Loucy (cell line): ENCODE results near the gene TEX55.
"Not testable (repeated sequence)": the region's sequence is repeated elsewhere in the genome, so short reads cannot be mapped to it uniquely, and the experiment has no call there.

Source experiments
- H2AFZ ChIP-seq: fragments of 200-600 bp; sonication (generic); 2 replicates; pipeline ENCODE4 v1.6.0; 2016; ENCODE audit warnings: antibody characterized with exemption, mild to moderate bottlenecking, low read length, moderate library complexity
- H3F3A ChIP-seq: fragments of 200-600 bp; 2 replicates; pipeline ENCODE4 v1.6.0; 2016; ENCODE audit warnings: antibody characterized with exemption, low read depth, mild to moderate bottlenecking
- H3K27me3 ChIP-seq: fragments of 200-600 bp; sonication (generic); 2 replicates; pipeline ENCODE4 v1.6.1; 2014; ENCODE audit warnings: low read length, mild to moderate bottlenecking; ENCODE audit not compliant: insufficient read depth, poor library complexity, severe bottlenecking
- H3K36me3 ChIP-seq: fragments of 200-600 bp; sonication (generic); 2 replicates; pipeline ENCODE4 v1.6.1; 2016; ENCODE audit warnings: low read length; ENCODE audit not compliant: insufficient read depth
- H3K4me1 ChIP-seq: fragments of 200-600 bp; sonication (generic); 2 replicates; pipeline ENCODE4 v1.5.1; 2014; ENCODE audit warnings: low read length, mild to moderate bottlenecking; ENCODE audit not compliant: insufficient read depth, poor library complexity, severe bottlenecking
- H3K4me2 ChIP-seq: fragments of 200-600 bp; sonication (generic); 2 replicates; pipeline ENCODE4 v1.6.0; 2014; ENCODE audit warnings: antibody characterized with exemption, low read length, low read depth, mild to moderate bottlenecking; ENCODE audit not compliant: poor library complexity, severe bottlenecking
- H3K4me3 ChIP-seq: fragments of 200-600 bp; sonication (generic); 2 replicates; pipeline ENCODE4 v1.5.1; 2014; ENCODE audit warnings: low read length, mild to moderate bottlenecking, mixed read lengths; ENCODE audit not compliant: poor library complexity, severe bottlenecking
- H3K79me2 ChIP-seq: fragments of 200-600 bp; sonication (generic); 2 replicates; pipeline ENCODE4 v1.6.1; 2014; ENCODE audit warnings: low read length; ENCODE audit not compliant: insufficient read depth
- H3K9ac ChIP-seq: fragments of 200-600 bp; sonication (generic); 2 replicates; pipeline ENCODE4 v1.6.0; 2014; ENCODE audit warnings: mild to moderate bottlenecking, low read depth, low read length, moderate library complexity; ENCODE audit not compliant: poor library complexity, severe bottlenecking
- H3K9me2 ChIP-seq: fragments of 200-600 bp; sonication (generic); replicated peaks from 2 replicates; pipeline ENCODE4 v1.6.1; 2016; ENCODE audit warnings: low read depth, low read length, mixed read lengths
- H3K9me3 ChIP-seq: fragments of 200-600 bp; sonication (generic); 2 replicates; pipeline ENCODE4 v1.6.1; 2014; ENCODE audit warnings: mild to moderate bottlenecking, antibody characterized with exemption, low read length, low read depth; ENCODE audit not compliant: insufficient read depth
- H4K20me1 ChIP-seq: fragments of 200-600 bp; sonication (generic); 2 replicates; pipeline ENCODE4 v1.6.0; 2014; ENCODE audit warnings: antibody characterized with exemption, low read length, mild to moderate bottlenecking; ENCODE audit not compliant: insufficient read depth, poor library complexity, severe bottlenecking
- EZH2phosphoT487 ChIP-seq: fragments of 200-600 bp; IDR thresholded peaks from 2 replicates; pipeline ENCODE4 v1.6.1; 2018; ENCODE audit warnings: antibody characterized with exemption, mild to moderate bottlenecking, moderate library complexity, borderline replicate concordance
- TF ChIP-seq, protein P1 (sequence below): fragments of 200-600 bp; sonication (generic); conservative IDR thresholded peaks from 2 replicates; pipeline ENCODE4 v1.5.1; 2014; ENCODE audit warnings: mild to moderate bottlenecking, antibody characterized with exemption, low read length

Gene TEX55

DNA sequence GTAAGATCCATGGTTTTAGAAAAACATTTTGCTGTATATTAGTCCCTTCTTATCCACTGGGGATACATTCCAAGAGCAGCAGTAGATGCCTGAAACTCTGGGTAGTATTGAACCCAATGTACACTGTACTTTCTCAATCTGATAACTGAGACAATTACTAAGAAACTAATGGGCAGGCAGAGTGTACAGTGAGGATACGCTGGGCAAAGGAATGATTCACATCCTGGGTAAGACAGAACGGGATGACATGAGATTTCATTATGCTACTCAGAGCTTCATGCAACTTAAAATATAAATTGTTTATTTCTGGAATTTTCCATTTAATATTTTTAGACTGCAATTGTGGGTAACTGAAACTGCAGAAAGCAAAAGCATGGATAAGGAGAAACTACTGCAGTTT lies 46.2 kb upstream of the TEX55 start:
- Histone ChIP-seq H3K4me1 (no peaks in the 10 kb centered on the region), H3K9me2 (no peaks in the 10 kb centered on the region), H3K9me3 (no peaks in the 10 kb centered on the region), H3K36me3 (no peaks in the 10 kb centered on the region), H3K9ac (no peak overlapping the region), H3K4me3 (no peak overlapping the region), H3F3A (no peaks in the 10 kb centered on the region), H2AFZ (no peak overlapping the region), H3K79me2 (no peaks in the 10 kb centered on the region), H4K20me1 (no peaks in the 10 kb centered on the region), H3K27me3 (no peaks in the 10 kb centered on the region), H3K4me2 (no peak overlapping the region)
- TF ChIP-seq EZH2phosphoT487, result no peak
- TF ChIP-seq, protein P1, sequence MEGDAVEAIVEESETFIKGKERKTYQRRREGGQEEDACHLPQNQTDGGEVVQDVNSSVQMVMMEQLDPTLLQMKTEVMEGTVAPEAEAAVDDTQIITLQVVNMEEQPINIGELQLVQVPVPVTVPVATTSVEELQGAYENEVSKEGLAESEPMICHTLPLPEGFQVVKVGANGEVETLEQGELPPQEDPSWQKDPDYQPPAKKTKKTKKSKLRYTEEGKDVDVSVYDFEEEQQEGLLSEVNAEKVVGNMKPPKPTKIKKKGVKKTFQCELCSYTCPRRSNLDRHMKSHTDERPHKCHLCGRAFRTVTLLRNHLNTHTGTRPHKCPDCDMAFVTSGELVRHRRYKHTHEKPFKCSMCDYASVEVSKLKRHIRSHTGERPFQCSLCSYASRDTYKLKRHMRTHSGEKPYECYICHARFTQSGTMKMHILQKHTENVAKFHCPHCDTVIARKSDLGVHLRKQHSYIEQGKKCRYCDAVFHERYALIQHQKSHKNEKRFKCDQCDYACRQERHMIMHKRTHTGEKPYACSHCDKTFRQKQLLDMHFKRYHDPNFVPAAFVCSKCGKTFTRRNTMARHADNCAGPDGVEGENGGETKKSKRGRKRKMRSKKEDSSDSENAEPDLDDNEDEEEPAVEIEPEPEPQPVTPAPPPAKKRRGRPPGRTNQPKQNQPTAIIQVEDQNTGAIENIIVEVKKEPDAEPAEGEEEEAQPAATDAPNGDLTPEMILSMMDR, result no peak

DNA sequence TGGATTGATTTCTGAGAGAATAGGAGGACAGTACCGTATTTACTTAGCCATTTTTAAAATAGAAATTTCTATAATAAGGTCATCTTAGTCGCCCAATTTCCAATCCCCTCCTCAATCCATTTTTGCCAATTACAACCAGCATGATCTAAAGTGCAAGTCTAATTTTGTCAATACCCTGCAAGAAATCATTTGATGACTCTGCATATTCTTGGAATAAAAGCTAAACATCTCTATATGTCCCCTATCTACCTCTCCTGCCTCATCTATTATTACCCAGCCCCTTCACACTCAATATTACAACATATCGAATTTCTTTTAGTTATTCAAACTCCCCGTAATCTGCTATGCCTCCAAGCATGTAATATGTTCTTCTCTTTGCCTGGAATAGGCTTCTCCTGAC lies 41.9 kb upstream of the TEX55 start:
- no peak overlapping the region for H2AFZ ChIP-seq
- H3K9me3 ChIP-seq, result no peaks in the 10 kb centered on the region
- no peak overlapping the region for H3K4me3 ChIP-seq
- H3K9ac ChIP-seq, result no peak overlapping the region
- TF ChIP-seq, protein P1, result no peak
- no peak for TF ChIP-seq EZH2phosphoT487
- H3K4me2 ChIP-seq, result no peak overlapping the region
- H3F3A ChIP-seq, result no peaks in the 10 kb centered on the region
- no peaks in the 10 kb centered on the region for H3K36me3 ChIP-seq
- H4K20me1 ChIP-seq, result no peaks in the 10 kb centered on the region
- H3K4me1 ChIP-seq, result no peaks in the 10 kb centered on the region
- H3K79me2 ChIP-seq, result no peaks in the 10 kb centered on the region
- H3K27me3 ChIP-seq, result no peaks in the 10 kb centered on the region
- no peaks in the 10 kb centered on the region for H3K9me2 ChIP-seq

DNA sequence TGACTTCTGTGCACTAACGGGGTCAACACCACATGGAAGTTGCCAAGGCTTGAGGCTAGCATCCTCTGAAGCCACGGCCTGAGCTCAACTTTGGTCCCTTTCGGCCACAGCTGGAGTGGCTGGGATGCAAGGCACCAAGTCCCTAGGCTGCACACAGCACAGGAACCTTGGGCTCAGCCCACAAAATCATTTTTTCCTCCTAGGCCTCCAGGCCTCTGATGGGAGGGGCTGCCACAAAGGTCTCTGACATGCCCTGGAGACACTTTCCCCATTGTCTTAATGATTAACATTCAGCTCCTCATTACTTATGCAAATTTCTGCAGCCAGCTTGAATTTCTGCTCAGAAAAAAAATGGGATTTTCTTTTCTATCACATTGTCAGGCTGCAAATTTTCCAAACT lies 27.6 kb upstream of the TEX55 start:
- not testable (repeated sequence) for H3K79me2 ChIP-seq, H3K9ac ChIP-seq, H3F3A ChIP-seq, H4K20me1 ChIP-seq, H2AFZ ChIP-seq, H3K36me3 ChIP-seq, H3K4me2 ChIP-seq, H3K4me1 ChIP-seq, H3K4me3 ChIP-seq, H3K27me3 ChIP-seq, H3K9me2 ChIP-seq, H3K9me3 ChIP-seq

DNA sequence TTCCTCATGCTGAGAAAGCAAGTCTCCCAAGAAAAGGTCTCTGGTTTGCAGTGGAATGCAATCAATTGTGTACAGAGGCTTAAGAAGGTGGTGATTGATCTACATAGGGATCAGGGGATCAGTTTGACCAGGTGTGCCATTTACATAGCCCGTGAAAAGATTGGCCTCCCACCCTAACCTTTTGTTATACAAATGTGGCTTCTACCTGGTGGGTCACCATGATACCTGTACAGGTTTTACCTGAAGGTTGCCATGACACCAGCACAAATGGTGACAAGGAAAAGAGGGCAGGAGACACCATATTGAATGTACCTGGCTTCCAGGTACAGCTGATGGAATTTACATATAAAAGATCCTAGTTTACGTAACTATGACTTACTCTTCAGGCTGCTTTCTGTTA lies 25.5 kb upstream of the TEX55 start:
- Histone ChIP-seq H3K9ac (no peak overlapping the region), H3F3A (no peaks in the 10 kb centered on the region), H4K20me1 (no peaks in the 10 kb centered on the region), H3K4me1 (no peaks in the 10 kb centered on the region), H3K9me2 (no peaks in the 10 kb centered on the region), H3K4me2 (no peak overlapping the region), H3K36me3 (no peaks in the 10 kb centered on the region), H3K79me2 (no peaks in the 10 kb centered on the region), H3K27me3 (no peaks in the 10 kb centered on the region), H2AFZ (no peak overlapping the region), H3K4me3 (no peak overlapping the region), H3K9me3 (peaks cover 5% of the 10 kb centered on the region; the same call in 1 of the 2 replicates)
- no peak for TF ChIP-seq EZH2phosphoT487
- TF ChIP-seq, protein P1, result no peak
